ENCODE data around the gene ACSF3. TPM values are rescaled to one million over a fixed set of nuclear protein-coding genes. Genes with fewer than 3 reads are reported as not detected.

The ACSF3 gene
- total and polyA plus RNA-seq, 4 experiments from 2014 or later: 30.4 to 71.2 (median 50.0) TPM

DNA sequence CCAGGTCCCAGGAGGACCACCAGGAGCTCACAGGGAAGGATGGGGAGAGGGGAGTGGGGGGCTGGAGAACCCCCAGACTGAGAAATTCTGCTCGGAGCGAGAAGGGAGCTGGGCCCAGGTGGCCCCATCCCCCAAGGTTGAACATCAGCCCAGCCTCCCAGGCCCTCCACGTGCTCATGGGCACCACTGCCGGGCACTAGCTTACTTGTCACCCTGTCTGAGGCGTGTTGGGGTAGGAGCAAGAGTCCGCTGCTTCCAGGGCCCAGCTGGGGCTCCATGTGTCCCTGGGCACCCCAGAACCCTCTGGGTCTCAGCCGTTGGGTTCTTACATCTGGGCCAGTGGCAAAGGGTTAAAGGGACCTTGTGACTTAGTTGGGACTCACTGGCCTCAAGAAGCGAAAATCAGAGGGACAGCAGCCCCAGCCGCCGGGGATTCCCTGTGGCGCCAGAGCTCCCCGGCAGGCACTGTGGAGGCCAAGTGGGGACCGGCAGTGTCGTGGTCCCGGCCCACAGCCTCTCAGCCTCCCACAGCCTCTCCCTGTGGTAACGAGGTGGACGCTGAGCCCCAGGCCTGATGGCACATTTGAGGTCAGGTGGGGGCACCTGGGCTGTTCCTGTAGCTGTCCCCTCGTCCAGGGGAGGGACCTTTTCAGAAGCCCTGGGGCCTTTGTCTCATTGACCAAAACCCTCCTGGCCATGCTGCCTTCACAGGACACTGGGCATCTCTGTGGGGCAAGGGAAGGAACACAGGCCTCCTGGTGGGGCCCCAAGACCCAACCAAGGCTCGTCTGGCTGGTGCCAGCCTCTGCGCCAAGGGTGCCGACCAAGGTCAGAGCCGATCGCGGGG is 44.2 kb downstream of the ACSF3 start:
- intact Hi-C loops (cut with micrococcal nuclease): no loop called here
- H3K27ac ChIP-seq (ENCODE audit: low read depth, low read length): no peak overlapping the region
- Mint-ChIP-seq H3K9me3 (no peaks in the 10 kb centered on the region), H3K4me3 (no peak overlapping the region), H3K4me1 (peaks cover 1 to 9% (median 5%) of the 10 kb centered on the region in 4 donors), H3K27ac (no peak overlapping the region), H3K36me3 (peaks cover 13 to 37% of the 10 kb centered on the region in 2 donors), H3K27me3 (no peaks in the 10 kb centered on the region)
- H3K27me3 ChIP-seq (ENCODE audit: insufficient read depth, low read length): no peaks in the 10 kb centered on the region
- peaks cover 20% of the 10 kb centered on the region for H3K36me3 ChIP-seq (ENCODE audit: insufficient read depth, low read length)
- DNase-seq: no peak
- no peaks in the 10 kb centered on the region for H3K9me3 ChIP-seq (ENCODE audit: control insufficient read depth in 1 of 2, low read length in 2 of 2)
- no peak overlapping the region for H3K4me3 ChIP-seq (ENCODE audit: low read length in 2 of 2)
- no peaks in the 10 kb centered on the region for H3K4me1 ChIP-seq (ENCODE audit: insufficient read depth, low read length)
- POLR2A ChIA-PET (ENCODE audit: partially characterized antibody): no interaction called here
- CTCF ChIA-PET (ENCODE audit: partially characterized antibody): no interaction called here

DNA sequence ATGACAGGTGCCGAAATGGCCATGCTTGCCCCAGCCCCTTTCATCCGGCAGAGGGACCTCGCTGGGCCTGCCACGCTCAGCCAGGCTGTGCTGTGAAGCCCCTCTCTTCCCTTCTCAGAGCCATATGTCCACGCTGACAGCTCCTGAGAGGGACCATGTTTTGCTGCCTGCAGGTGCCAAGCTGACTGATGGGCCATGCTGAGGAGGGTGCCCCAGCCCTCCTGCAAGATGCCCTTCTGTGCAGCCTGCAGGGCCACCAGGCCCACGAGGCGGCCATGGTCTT is 44.8 kb downstream of the ACSF3 start:
- H3K9me3 Mint-ChIP-seq: no peaks in the 10 kb centered on the region
- Histone ChIP-seq H3K4me3 (ENCODE audit: low read length in 2 of 2) (no peak overlapping the region), H3K27ac (ENCODE audit: low read depth, low read length) (no peak overlapping the region), H3K36me3 (ENCODE audit: insufficient read depth, low read length) (peaks cover 18% of the 10 kb centered on the region), H3K9me3 (ENCODE audit: control insufficient read depth in 1 of 2, low read length in 2 of 2) (no peaks in the 10 kb centered on the region), H3K4me1 (ENCODE audit: insufficient read depth, low read length) (no peaks in the 10 kb centered on the region), H3K27me3 (ENCODE audit: insufficient read depth, low read length) (no peaks in the 10 kb centered on the region)
- no peak for DNase-seq
- no peak overlapping the region for H3K4me3 Mint-ChIP-seq
- peaks cover 13 to 36% of the 10 kb centered on the region in 2 donors for H3K36me3 Mint-ChIP-seq
- ChIA-PET POLR2A (ENCODE audit: partially characterized antibody) (no interaction called here), CTCF (ENCODE audit: partially characterized antibody) (no interaction called here)
- intact Hi-C loops (cut with micrococcal nuclease): no loop called here
- no peaks in the 10 kb centered on the region for H3K27me3 Mint-ChIP-seq
- no peak overlapping the region for H3K27ac Mint-ChIP-seq
- H3K4me1 Mint-ChIP-seq: peaks cover 1 to 9% (median 5%) of the 10 kb centered on the region in 4 donors

DNA sequence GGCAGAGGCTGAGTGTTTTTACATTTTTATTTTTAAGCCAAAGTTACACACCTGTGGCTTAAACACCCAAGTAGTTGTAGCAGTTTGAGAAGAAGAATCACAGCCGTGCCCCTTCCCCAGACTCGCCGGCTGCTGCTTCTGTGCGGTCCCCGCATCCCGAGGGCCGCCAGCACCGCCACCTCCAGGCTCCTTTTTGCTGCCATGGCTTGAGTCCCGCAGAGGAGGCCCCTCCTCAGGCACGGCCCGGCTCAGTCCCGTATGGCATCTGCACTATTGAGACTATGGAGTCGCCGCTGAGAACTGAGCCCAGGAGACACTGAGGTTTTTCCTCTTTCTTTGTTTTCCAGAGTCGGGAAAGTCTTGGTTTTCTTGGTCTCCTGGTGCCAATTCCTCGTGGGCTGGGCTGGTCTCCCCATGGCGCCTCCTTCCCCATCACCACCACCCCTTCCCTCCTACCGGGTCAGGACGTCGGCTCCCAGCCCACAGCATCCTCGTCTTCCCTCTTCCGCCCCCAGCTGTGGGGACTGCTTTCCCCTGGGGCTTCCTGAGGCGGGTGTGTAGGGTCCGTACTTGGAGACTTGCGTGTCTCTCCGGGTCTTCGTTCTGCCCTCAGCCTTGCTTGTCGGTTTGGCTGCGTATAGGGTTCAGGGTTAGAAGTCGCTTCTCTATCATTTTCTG is 45.3 kb downstream of the ACSF3 start:
- H3K4me3 ChIP-seq (ENCODE audit: low read length in 2 of 2): no peak overlapping the region
- peaks cover 10 to 37% of the 10 kb centered on the region in 2 donors for H3K36me3 Mint-ChIP-seq
- no peak overlapping the region for H3K27ac ChIP-seq (ENCODE audit: low read depth, low read length)
- H3K27me3 Mint-ChIP-seq: no peaks in the 10 kb centered on the region
- DNase-seq: no peak
- no peaks in the 10 kb centered on the region for H3K9me3 ChIP-seq (ENCODE audit: control insufficient read depth in 1 of 2, low read length in 2 of 2)
- H3K27me3 ChIP-seq (ENCODE audit: insufficient read depth, low read length): no peaks in the 10 kb centered on the region
- no peak overlapping the region for H3K27ac Mint-ChIP-seq
- no peaks in the 10 kb centered on the region for H3K4me1 ChIP-seq (ENCODE audit: insufficient read depth, low read length)
- ChIA-PET CTCF (ENCODE audit: partially characterized antibody) (no interaction called here), POLR2A (ENCODE audit: partially characterized antibody) (no interaction called here)
- H3K4me1 Mint-ChIP-seq: peaks cover 1 to 9% (median 5%) of the 10 kb centered on the region in 4 donors
- intact Hi-C loops (cut with micrococcal nuclease): no loop called here
- peaks cover 13% of the 10 kb centered on the region for H3K36me3 ChIP-seq (ENCODE audit: insufficient read depth, low read length)
- no peak overlapping the region for H3K4me3 Mint-ChIP-seq
- H3K9me3 Mint-ChIP-seq: no peaks in the 10 kb centered on the region

DNA sequence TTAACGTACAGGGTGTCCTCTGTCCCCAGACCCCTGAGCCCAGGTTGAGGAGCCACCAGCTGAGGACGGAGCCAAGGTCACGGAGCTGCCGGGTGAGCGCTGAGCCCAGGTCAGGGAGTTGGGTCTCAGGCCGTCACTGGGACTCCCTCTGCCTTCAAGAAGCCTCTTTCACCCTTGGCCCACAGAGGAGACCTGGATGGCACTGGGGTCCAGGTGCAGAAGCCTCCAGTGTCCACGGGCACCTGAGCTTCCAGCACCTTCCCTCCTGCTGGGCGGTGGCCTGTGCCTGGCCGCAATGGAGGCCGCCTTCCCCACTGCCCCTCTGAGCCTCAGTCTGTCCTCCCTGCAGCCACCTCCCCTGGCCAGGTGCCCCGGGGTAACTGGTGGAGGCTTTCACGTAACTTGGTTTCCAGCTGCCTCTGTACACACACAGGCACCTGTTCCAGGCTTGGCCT is 46.3 kb downstream of the ACSF3 start:
- Mint-ChIP-seq H3K4me3 (no peak overlapping the region), H3K9me3 (no peaks in the 10 kb centered on the region), H3K27me3 (no peaks in the 10 kb centered on the region), H3K36me3 (peaks cover under 1 to 30% of the 10 kb centered on the region in 2 donors), H3K4me1 (peaks cover 0 to 6% (median under 1%) of the 10 kb centered on the region in 4 donors), H3K27ac (peak overlapping the region in 1 of 7 donors; percentile 18)
- H3K27ac ChIP-seq (ENCODE audit: low read depth, low read length): no peak overlapping the region
- ChIA-PET POLR2A (ENCODE audit: partially characterized antibody) (no interaction called here), CTCF (ENCODE audit: partially characterized antibody) (no interaction called here)
- H3K4me3 ChIP-seq (ENCODE audit: low read length in 2 of 2): no peak overlapping the region
- DNase-seq: no peak
- no peaks in the 10 kb centered on the region for H3K9me3 ChIP-seq (ENCODE audit: control insufficient read depth in 1 of 2, low read length in 2 of 2)
- no peaks in the 10 kb centered on the region for H3K27me3 ChIP-seq (ENCODE audit: insufficient read depth, low read length)
- no peaks in the 10 kb centered on the region for H3K4me1 ChIP-seq (ENCODE audit: insufficient read depth, low read length)
- intact Hi-C loops (cut with micrococcal nuclease): no loop called here
- peaks cover 5% of the 10 kb centered on the region for H3K36me3 ChIP-seq (ENCODE audit: insufficient read depth, low read length)

DNA sequence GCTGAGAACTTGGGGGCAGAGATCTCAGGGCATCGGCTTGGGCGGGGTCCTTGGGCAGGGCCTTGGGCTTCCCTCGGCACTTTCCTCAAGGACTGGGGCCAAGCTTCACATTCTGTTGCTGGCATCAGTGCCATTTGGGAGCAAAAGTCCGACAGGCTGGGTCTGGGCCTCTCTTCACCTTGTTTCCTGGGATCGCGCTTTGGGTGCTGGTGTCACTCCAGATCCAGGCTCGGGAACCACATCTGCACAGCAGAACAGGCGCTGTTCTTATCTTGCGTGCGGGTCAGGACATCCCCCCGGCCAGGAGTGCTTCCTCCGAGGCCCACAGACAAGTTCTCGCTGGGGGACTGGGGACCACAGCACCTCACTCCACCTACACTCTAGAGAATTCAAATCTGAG is 46.7 kb downstream of the ACSF3 start:
- POLR2A ChIA-PET (ENCODE audit: partially characterized antibody): no interaction called here
- Histone ChIP-seq H3K9me3 (ENCODE audit: control insufficient read depth in 1 of 2, low read length in 2 of 2) (no peaks in the 10 kb centered on the region), H3K36me3 (ENCODE audit: insufficient read depth, low read length) (peaks cover 2% of the 10 kb centered on the region), H3K27me3 (ENCODE audit: insufficient read depth, low read length) (no peaks in the 10 kb centered on the region), H3K27ac (ENCODE audit: low read depth, low read length) (no peak overlapping the region), H3K4me3 (ENCODE audit: low read length in 2 of 2) (no peak overlapping the region), H3K4me1 (ENCODE audit: insufficient read depth, low read length) (no peaks in the 10 kb centered on the region)
- intact Hi-C loops (cut with micrococcal nuclease): no loop called here
- H3K27me3 Mint-ChIP-seq: no peaks in the 10 kb centered on the region
- H3K4me1 Mint-ChIP-seq: peaks cover 0 to 2% (median under 1%) of the 10 kb centered on the region in 4 donors
- H3K36me3 Mint-ChIP-seq: peaks cover 0 to 30% of the 10 kb centered on the region in 2 donors
- no peaks in the 10 kb centered on the region for H3K9me3 Mint-ChIP-seq
- DNase-seq: no peak
- no peak overlapping the region for H3K4me3 Mint-ChIP-seq
- CTCF ChIA-PET (ENCODE audit: partially characterized antibody): no interaction called here
- peak overlapping the region in 1 of 7 donors; percentile 60 for H3K27ac Mint-ChIP-seq

DNA sequence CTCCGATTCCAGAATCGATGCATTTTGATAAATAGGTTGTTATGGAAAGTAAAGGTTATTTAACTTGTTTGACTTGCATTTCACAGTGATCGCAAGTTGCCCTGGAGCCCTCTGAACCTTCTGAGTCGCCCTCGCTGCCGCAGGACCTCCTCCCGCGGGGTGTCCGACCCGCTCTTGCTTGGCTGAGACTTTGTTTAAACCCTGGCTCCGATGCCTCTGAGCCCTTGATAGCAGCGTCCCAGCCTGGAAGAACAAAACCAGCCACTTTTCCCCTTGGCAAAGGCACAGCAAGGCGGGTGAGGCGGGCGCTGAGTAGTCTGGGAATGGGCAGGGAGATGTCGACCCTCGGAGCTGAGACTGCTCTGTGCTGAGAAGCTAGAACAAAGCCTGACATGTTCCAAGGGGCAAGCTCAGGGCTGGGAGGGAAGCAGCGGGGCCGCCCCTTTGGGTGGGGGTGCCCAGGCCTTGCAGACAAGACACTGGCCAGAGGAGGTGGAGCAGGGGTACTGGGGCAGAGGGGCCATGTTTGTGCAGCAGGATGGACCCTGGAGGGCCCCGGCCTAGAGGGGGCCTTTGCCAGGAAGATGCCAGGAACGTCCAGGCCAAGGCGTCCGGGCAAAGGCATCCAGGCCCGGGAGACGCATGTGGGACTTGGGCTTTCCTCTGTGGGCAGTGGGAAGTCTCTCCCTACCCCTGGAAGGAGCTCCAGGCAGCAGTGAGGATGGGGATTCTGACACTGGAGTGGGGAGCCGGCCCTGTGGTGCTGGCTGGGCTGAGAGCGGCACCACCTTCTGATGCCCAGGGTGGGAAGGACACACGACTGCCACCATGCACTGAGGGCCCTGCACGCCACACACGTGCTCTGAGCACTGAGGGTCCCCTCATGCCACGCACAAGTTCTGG is 47.6 kb downstream of the ACSF3 start:
- ChIA-PET POLR2A (ENCODE audit: partially characterized antibody) (no interaction called here), CTCF (ENCODE audit: partially characterized antibody) (no interaction called here)
- peaks cover 4 to 26% of the 10 kb centered on the region in 2 donors for H3K36me3 Mint-ChIP-seq
- Histone ChIP-seq H3K4me3 (ENCODE audit: low read length in 2 of 2) (no peak overlapping the region), H3K27me3 (ENCODE audit: insufficient read depth, low read length) (no peaks in the 10 kb centered on the region), H3K27ac (ENCODE audit: low read depth, low read length) (no peak overlapping the region), H3K36me3 (ENCODE audit: insufficient read depth, low read length) (peaks cover 3% of the 10 kb centered on the region), H3K9me3 (ENCODE audit: control insufficient read depth in 1 of 2, low read length in 2 of 2) (no peaks in the 10 kb centered on the region), H3K4me1 (ENCODE audit: insufficient read depth, low read length) (no peaks in the 10 kb centered on the region)
- intact Hi-C loops (cut with micrococcal nuclease): no loop called here
- H3K4me3 Mint-ChIP-seq: no peak overlapping the region
- DNase-seq: no peak
- H3K9me3 Mint-ChIP-seq: no peaks in the 10 kb centered on the region
- H3K27me3 Mint-ChIP-seq: no peaks in the 10 kb centered on the region
- no peak overlapping the region for H3K27ac Mint-ChIP-seq
- H3K4me1 Mint-ChIP-seq: no peaks in the 10 kb centered on the region

DNA sequence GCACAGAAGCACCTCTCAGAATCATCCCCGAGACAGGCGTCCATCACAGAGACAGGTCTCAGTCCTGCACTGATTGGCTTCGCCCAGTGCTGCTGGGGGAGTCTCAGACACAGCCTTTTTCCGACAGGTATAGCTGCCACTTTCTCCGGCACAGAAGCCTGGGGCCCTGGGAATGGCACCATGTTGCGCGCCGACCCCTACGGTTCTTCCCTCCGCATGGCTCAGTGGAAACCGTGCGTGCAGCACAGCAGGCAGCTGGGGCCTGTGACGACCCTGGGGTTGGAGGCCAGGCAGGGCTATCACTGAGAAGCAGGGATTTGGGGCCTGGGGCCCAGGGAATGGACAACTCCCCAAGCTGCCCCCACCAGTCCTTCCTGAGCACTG is 48.2 kb downstream of the ACSF3 start:
- H3K9me3 ChIP-seq (ENCODE audit: control insufficient read depth in 1 of 2, low read length in 2 of 2): no peaks in the 10 kb centered on the region
- no peak overlapping the region for H3K27ac ChIP-seq (ENCODE audit: low read depth, low read length)
- no peak for DNase-seq
- H3K4me3 ChIP-seq (ENCODE audit: low read length in 2 of 2): no peak overlapping the region
- Mint-ChIP-seq H3K36me3 (peaks cover 7 to 29% of the 10 kb centered on the region in 2 donors), H3K27me3 (no peaks in the 10 kb centered on the region), H3K4me1 (peaks cover 0 to 5% (median 0%) of the 10 kb centered on the region in 4 donors), H3K9me3 (no peaks in the 10 kb centered on the region), H3K27ac (no peak overlapping the region), H3K4me3 (no peak overlapping the region)
- ChIA-PET POLR2A (ENCODE audit: partially characterized antibody) (no interaction called here), CTCF (ENCODE audit: partially characterized antibody) (no interaction called here)
- peaks cover 8% of the 10 kb centered on the region for H3K36me3 ChIP-seq (ENCODE audit: insufficient read depth, low read length)
- H3K27me3 ChIP-seq (ENCODE audit: insufficient read depth, low read length): no peaks in the 10 kb centered on the region
- intact Hi-C loops (cut with micrococcal nuclease): no loop called here
- H3K4me1 ChIP-seq (ENCODE audit: insufficient read depth, low read length): no peaks in the 10 kb centered on the region

Measured in CD4-positive, alpha-beta memory T cell (primary cell).